ENCODE results near the gene OR56B1. TPM values are rescaled to one million over a fixed set of nuclear protein-coding genes. Genes with fewer than 3 reads are reported as not detected.
"Not testable (repeated sequence)": the region's sequence is repeated elsewhere in the genome, so short reads cannot be mapped to it uniquely, and the experiment has no call there.

Gene OR56B1, protein sequence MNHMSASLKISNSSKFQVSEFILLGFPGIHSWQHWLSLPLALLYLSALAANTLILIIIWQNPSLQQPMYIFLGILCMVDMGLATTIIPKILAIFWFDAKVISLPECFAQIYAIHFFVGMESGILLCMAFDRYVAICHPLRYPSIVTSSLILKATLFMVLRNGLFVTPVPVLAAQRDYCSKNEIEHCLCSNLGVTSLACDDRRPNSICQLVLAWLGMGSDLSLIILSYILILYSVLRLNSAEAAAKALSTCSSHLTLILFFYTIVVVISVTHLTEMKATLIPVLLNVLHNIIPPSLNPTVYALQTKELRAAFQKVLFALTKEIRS
- total RNA-seq: not detected
- long read RNA-seq: 0 reads

DNA sequence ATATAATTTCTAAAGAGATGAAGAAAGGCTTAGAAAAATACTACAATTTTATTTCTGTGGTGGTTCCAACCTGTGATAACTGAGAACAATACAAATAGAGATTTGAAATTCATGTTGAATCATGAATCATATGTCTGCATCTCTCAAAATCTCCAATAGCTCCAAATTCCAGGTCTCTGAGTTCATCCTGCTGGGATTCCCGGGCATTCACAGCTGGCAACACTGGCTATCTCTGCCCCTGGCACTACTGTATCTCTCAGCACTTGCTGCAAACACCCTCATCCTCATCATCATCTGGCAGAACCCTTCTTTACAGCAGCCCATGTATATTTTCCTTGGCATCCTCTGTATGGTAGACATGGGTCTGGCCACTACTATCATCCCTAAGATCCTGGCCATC is at the start of gene OR56B1:
TSS of gene OR56B1 (plus strand) at position 53 of the 400 bp plus-strand sequence. CDS start at position 122, 69 bp downstream.
- DNase-seq (ENCODE audit: low spot score): no peak
- intact Hi-C loops (cut with DNase I): no loop called here

DNA sequence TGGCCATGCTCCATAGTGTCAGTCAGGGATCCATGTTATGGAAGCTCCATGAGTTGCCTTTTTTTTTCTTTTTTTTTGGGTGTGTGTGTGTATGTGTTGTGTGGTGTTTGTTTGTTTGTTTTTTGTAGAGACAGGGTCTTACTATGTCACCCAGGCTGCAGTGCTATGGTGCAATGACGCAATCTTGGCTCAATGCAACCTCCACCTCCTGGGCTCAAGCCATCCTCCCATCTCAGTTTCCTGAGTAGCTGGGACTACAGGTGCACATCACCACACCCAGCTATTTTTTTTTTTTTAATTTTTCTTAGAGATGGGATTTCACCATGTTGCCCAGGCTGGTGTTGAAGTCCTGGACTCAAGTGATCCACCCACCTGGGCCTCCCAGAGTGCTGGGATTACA is 47.8 kb upstream of the OR56B1 start:
- intact Hi-C loops (cut with DNase I): loop anchor here (10.0 kb wide), 1 partner anchor 64 kb away; the partner anchor contains the start of gene TRIM34
- no peak for DNase-seq (ENCODE audit: low spot score)

DNA sequence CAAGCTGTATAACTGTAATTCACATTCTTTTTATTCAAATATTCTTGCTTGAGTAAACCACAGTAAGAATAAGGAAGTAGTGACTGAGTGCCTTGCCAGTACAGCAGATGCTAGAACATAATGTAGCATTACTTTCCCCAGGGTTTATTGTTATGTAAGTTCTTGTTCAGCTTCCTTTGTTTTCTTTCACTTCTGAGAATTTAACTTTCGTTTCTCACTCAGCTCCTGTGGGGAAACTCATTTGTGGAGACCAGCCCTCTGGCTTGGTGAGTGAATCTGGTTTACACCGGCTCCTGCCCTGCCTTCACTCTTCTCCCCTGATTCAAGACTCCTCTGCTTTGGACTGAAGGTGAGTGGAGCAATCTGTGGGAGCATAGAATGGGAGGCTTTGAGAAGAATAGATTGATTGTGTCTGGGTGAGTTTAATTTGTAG is 46.7 kb upstream of the OR56B1 start, which contains the start of gene TRIM22:
TSS of gene TRIM22 (plus strand) at position 240 of the 433 bp plus-strand sequence. CDS start 6,443 bp downstream, outside the sequence.
- intact Hi-C loops (cut with DNase I): loop anchor here (10.0 kb wide), 1 partner anchor 65 kb away; the partner anchor contains the start of gene TRIM34
- no peak for DNase-seq (ENCODE audit: low spot score)

DNA sequence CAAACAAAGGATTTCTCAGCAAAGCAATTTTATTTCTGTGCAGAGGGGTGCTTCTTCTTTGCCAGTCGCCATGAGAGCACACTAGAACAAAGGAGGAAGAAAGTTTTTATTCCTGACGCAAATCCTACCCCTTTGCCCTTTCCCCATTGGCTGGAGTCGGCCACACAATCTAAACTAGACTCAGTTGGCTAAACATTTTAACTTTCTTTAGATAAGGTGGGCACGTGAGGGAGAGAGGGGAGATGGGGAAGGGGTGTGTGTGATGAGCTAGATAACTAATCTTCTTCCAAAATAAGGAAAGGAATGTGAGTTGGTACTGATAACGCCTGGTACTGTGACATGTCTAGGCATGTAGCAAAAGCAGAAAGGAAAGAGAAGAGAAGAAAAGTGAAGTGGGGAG is 46.0 kb upstream of the OR56B1 start:
- DNase-seq (ENCODE audit: low spot score): no peak
- intact Hi-C loops (cut with DNase I): no loop called here

DNA sequence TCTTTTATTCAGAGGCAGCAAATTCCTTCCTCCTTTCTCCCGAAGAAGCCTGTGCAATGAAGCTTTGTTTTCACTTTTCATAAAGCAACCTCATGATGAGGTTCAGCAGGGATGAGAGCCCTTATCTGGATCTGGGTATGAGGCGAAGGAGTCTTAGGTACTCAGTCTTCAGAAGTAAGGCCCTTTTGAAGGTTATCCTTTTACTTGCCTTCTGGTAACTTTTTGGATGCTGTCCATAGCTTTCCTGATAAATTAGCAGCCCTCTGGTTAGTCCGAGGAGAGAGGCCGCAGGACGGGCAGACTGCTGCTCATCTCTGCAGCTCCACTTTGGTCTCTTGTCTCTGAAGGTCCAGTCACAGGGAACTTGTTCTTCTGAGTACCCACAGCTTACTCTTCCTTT is 45.5 kb upstream of the OR56B1 start:
- intact Hi-C loops (cut with DNase I): no loop called here
- DNase-seq (ENCODE audit: low spot score): no peak

DNA sequence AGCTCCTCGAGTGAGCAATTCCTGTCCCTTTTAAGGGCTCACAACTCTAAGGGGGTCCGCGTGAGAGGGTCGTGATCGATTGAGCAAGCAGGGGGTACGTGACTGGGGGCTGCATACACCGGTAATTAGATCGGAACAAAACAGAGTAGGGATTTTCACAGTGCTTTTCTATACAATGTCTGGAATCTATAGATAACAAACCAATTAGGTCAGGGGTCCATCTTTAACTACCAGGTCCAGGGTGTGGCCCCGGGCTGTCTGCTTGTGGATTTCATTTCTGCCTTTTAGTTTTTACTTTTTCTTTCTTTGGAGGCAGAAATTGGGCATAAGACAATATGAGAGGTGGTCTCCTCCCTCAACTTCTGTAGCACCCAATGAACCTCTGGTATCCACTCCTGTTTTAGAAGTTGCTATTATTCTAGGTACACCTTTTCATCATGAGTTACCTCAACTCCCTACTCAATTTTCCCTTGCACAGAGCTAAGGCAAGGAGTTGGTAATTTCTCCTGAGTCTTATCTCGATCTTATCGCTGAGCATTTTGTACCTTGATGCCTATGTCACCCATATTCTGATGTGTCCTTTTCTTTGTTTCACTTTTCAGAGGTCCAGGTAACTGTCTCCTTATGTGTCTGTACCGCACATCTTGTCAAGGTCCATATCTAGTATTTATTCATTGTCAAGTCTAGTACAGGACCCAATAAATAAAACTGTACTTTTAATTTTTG is 44.8 kb upstream of the OR56B1 start:
- intact Hi-C loops (cut with DNase I); DNase-seq (ENCODE audit: low spot score): not testable (repeated sequence)

DNA sequence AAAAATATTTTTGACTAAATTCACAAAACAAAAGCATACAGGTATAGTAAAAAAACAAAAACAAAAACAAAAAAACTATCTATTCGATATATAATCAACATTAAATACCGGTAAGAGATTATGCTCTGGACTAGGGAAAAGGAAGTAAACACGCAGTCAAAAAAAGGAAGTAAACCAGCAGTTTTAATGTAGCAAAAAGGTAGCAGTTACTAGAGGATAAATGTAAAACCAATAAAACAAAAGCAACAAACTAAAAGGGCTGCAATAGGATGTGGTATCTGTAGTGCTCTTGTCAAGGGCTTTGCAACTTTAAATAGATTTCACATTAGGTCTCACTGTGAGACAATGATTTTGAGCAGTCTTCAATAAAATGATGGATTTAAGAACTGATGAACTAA is 44.3 kb upstream of the OR56B1 start:
- no peak for DNase-seq (ENCODE audit: low spot score)
- intact Hi-C loops (cut with DNase I): no loop called here

DNA sequence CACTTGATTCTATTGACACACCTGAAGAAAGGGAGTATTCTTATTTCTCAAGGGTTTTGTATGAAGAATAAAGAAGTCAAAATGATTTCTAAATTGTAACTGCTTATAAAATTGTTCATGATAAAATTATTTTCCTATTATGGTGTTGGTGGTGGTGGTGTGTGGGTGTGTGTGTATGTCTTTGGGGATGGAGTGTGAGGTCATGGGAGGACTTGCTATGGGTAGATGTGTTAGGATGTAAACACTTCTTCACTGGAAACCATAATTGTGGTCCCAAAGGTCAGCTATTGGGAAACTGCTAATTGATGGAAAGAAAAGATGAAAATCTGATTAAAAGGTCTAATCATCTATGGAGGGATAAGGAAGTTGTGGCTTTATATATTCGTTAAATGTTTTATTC is 41.6 kb upstream of the OR56B1 start:
- intact Hi-C loops (cut with DNase I): no loop called here
- no peak for DNase-seq (ENCODE audit: low spot score)

DNA sequence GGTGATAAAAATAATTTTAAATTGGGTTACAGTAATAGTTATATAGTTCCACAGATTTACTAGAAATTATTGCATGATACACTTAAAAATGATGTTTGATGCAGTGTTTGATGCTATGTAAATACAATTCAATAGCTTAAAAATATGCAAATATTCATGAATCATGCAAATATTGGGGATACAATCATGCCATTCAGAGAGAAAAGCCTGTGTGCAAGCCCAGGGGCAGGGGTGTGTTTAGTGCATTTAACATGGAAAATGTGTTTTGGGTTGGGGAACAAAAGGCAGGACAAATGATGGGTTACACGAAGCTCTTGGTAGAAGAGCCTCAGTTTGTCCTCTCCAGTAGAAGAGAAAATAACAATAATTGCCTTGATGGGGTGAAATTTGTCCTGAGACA is 40.7 kb upstream of the OR56B1 start:
- intact Hi-C loops (cut with DNase I): no loop called here
- no peak for DNase-seq (ENCODE audit: low spot score)

DNA sequence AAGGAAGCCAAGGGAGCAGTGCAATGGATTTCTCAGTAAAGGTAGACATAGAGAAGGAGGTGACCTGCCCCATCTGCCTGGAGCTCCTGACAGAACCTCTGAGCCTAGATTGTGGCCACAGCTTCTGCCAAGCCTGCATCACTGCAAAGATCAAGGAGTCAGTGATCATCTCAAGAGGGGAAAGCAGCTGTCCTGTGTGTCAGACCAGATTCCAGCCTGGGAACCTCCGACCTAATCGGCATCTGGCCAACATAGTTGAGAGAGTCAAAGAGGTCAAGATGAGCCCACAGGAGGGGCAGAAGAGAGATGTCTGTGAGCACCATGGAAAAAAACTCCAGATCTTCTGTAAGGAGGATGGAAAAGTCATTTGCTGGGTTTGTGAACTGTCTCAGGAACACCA is 40.0 kb upstream of the OR56B1 start:
- intact Hi-C loops (cut with DNase I): no loop called here
- DNase-seq (ENCODE audit: low spot score): no peak

DNA sequence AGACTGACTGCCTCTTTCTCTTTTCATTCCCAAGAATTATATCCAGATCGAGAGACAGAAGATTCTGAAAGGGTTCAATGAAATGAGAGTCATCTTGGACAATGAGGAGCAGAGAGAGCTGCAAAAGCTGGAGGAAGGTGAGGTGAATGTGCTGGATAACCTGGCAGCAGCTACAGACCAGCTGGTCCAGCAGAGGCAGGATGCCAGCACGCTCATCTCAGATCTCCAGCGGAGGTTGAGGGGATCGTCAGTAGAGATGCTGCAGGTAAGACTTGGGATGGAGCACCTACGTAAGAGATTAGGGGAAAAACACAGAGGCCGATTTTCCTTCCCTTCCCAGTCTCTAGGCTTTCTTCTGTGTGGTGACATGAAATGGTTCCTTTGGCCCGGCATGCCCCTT is 38.0 kb upstream of the OR56B1 start:
- DNase-seq (ENCODE audit: low spot score): no peak

DNA sequence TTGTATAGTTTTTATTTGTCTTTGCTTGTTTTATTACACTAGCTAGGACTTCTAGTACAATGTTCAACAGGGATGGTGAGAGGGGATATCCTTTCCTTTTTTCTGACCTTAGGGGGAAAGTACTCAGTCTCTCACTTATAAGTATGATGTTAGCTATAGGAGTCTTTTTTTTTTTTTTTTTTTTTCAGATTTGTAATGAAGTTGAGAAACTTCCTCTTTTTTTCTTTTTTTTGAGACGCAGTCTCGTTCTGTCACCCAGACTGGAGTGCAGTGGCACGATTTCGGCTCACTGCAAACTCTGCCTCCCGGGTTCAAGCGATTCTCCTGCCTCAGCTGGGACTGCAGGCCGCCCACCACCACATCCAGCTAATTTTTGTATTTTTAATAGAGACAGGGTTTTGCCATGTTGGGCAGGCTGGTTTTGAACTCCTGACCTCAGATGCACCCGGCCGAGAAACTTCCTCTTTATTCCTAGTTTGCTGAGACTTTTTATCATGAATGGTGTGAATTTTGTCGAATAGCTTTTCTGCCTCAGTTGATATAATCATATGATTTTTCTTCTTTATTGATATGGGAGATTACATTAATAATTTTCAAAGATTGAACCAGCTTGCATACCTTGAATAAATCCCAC is 35.7 kb upstream of the OR56B1 start:
- intact Hi-C loops (cut with DNase I): no loop called here
- DNase-seq (ENCODE audit: low spot score): no peak

More for the DNA sequence above, 38.0 kb upstream of the OR56B1 start:
- intact Hi-C loops (cut with DNase I): no loop called here

DNA sequence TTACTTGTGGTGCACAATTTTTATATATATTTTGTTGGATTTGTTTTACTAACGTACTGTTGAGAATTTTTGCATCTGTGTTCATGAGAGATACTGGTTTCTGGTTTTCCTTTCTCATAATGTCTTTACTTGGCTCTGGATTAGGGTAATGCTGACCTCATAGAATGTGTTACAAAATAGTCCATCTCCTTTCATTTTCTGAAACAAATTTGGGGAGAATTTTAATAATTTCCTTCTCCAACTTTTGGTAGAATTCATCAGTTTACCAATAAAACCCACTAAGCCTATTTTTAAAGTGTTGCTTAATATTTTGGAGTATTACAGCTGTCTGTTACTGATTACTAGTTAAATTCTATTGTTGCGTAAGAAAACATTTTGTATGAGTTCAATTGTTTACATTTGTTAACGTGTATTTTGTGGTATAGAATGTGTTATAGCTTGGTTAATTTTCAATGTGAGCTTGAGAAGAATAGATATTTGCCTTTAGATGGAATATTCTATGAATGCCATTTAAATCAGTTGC is 35.1 kb upstream of the OR56B1 start:
- intact Hi-C loops (cut with DNase I): no loop called here

DNA sequence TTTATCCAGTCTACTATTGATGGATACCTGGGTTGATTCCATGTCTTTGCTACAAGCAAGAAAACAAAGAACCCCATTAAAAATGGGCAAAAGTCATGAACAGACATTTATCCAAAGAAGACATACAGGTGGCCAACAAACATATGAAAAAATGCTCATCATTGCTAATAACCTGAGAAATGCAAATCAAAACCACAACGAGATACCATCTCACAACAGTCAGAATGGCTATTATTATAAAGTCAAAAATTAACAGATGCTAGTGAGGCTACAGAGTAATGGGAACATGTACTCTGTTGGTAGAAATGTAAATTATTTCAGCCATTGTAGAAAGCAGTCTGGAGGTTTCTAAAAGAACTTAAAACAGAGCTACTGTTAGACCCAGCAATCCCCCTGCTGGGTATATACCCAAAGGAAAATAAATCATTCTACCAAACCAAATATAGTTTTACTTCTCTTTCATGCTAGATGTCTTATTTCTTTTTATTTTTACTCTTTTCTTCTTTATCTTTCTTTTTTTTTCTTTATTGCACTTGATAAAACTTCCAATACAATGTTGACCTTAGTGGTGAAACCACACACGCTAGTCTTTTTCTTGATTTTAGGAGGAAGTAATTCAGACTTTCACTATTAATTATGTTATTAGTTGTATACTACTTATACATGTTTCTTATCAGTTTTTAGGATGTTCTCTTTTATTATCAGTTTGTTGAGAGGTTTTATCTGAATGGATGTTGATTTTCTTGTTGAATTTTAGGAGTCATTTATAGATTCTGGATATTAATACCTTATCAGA is 32.3 kb upstream of the OR56B1 start:
- DNase-seq (ENCODE audit: low spot score): no peak
- intact Hi-C loops (cut with DNase I): no loop called here

More for the DNA sequence above, 35.1 kb upstream of the OR56B1 start:
- DNase-seq (ENCODE audit: low spot score): no peak

DNA sequence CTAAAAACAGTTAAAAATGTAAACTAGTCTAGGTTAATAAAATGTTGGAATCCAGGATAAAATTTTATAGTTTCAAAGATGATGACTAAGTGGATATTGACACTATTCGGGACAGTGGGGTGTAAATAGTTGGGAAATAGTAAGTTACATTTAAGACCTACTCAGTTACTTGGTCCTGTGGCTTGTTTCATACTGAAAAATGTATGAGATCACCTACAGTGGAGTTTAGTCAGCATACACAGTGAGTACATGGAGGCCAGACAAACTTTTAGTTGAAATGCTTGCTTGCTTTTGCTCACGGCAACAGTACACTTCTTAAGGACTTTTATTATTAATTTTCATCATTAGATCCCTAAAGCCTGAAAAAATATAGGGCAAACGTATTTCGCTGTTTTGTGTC is 30.6 kb upstream of the OR56B1 start:
- intact Hi-C loops (cut with DNase I): no loop called here
- no peak for DNase-seq (ENCODE audit: low spot score)

DNA sequence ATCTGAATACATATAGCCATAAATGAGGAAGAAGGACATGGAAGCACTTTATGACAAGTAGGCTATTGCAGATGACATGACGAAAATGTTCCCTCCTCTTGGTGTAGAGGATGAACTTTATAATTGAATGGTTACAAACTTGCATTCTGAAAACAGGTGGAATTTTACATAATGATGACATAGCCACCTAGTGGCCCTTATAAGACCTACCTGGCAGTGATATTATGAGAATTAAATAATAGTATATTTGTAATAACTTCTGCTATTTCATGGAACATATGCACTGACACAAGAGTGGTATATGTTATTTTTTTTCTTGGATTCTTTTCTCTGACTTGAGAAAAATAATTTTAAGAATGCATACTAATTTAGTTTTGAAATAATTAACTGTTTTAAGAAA is 23.7 kb upstream of the OR56B1 start:
- DNase-seq (ENCODE audit: low spot score): no peak
- intact Hi-C loops (cut with DNase I): no loop called here

DNA sequence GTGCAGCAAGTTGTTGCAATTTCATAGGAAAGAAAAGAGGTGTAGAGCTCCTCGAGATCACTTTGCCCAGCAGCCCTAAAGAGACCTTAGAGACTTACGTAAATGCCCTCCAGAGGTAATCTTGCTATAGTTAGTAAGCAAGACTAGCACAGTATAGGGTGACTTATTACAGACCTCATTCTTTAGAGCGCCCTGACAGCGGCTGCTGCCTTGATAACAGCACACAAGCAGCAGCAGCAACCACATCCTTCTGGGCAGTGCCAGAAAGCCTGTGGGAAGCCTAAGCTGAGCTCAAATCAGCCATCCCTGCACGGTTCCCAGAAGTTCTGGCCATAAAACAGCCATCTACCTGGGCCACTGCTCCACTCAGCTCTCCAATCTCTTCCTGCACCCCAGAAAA is 22.6 kb upstream of the OR56B1 start:
- no peak for DNase-seq (ENCODE audit: low spot score)
- intact Hi-C loops (cut with DNase I): no loop called here

DNA sequence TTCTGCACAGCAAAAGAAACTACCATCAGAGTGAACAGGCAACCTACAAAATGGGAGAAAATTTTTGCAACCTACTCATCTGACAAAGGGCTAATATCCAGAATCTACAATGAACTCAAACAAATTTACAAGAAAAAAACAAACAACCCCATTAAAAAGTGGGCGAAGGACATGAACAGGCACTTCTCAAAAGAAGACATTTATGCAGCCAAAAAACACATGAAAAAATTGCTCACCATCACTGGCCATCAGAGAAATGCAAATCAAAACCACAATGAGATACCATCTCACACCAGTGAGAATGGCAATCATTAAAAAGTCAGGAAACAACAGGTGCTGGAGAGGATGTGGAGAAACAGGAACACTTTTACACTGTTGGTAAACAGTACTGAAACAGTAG is 19.7 kb upstream of the OR56B1 start:
- intact Hi-C loops (cut with DNase I); DNase-seq (ENCODE audit: low spot score): not testable (repeated sequence)

DNA sequence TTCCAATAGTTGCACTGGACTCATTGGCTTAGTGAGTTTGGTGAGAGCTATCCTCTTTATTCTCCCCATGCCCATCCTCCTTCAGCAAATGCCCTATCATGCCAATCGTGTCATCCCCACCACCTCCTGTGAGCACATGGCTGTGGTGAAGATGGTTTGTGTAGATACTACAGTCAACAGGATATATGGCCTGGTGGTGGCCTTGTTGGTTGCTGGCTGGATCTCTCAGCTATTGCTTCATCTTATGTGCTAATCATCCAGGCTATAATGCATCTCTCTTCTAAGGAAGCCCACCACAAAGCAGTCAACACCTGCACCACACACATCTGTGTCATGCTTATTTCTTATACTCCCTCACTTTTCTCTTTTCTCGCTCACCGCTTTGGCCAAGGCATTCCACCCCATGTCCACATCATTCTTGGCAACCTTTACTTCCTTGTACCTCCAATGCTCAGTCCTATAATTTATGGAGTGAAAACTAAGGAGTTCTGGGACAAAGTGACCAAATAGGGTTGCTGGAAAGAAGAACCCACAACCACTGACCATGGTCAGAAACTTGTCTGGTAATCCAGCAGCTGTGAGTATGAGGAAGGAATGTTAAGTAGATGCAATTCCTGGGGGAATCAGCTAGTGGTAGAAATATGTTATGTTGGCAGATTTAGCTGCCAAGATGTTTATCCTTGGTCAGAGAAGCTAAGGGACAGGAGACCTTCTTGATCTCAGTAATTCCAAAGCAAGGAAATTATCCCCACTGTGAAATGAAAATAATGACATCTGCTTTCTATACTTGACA is 16.3 kb upstream of the OR56B1 start:
- DNase-seq (ENCODE audit: low spot score): no peak
- intact Hi-C loops (cut with DNase I): no loop called here

Data from cardiac septum (tissue), 1 donor.